ENCODE results near the gene SBK3.

SBK3 gene

GRCh38 chr19:55504981-55505380 is 40.4 kb downstream of the SBK3 start:
- Histone ChIP-seq H3K27ac (no peak overlapping the region), H3K4me3 (no peak overlapping the region)
- DNase-seq (ENCODE audit: low spot score) = no peak
- TF ChIP-seq CTCF (IDR thresholded peaks at IDR 0.05) = no peak

DNA sequence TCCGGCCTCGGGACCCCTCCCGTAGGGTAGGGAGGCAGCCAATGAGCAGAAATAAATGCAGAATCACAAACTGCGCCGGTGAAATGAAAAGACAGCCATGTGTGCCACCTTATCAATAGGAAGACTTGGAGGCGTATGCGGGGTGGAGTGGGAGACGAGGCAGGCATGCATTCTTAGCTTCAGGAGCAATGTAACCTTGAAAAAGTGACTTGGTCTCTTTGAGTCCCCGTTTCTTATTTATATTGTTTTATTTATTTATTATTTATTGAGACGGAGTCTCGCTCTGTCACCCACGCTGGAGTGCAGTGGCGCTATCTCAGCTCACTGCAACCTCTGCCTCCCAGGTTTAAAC is 41.1 kb downstream of the SBK3 start:
- peak overlapping the region; percentile 76 for H3K4me3 ChIP-seq
- DNase-seq (ENCODE audit: low spot score) = no peak
- TF ChIP-seq CTCF (IDR thresholded peaks at IDR 0.05) = no peak
- H3K27ac ChIP-seq = peak overlapping the region in 1 of 2 donors; percentile 86

DNA sequence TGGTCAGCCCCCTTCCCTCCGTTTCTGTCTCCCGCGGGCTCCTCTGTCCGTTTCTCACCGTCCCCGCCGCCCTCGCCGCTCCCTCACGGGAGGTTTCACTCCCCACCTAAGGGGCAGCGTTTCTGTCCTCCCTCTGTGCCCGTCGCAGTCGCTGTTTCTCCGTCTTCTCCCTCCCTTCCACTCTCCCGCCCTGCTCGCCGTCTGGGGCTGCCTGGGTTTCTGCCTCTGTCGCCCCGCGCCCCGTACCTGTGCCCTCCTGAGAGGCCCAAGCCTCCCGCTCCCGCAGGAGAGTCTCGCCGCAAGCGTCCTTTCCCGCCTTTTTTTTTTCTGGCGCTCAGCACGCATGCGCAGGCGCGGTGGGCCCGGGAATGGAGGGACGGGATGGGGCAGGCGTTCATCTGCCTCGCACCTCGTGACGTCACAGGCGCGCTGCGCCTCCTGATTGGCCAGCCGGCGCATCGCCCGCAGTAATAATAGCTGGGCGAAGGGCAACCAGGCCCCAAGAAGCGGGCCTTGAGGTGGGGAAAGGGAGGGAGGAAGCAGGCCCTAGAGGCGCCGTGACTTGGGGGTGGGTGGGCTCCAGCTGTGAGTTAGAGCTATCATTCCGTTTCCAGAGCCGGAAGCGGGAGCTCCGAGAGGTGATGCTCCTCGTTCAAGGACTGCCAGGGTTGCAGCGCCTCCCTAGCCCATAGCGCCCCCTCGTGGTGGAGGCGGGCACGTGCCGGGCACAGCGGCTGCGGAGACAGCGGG is 41.7 kb downstream of the SBK3 start:
- Histone ChIP-seq H3K27ac (peak overlapping the region in 1 of 2 donors; percentile 86), H3K4me3 (peak overlapping the region; percentile 76)
- peak; percentile 92 for DNase-seq (ENCODE audit: low spot score)
- peak; percentile 99 for TF ChIP-seq CTCF (IDR thresholded peaks at IDR 0.05)

- DNase-seq (ENCODE audit: low spot score) = no peak
- Histone ChIP-seq H3K27ac (no peak overlapping the region), H3K4me3 (no peak overlapping the region)
- no peak for TF ChIP-seq CTCF (IDR thresholded peaks at IDR 0.05)
Measured at GRCh38 chr19:55503157-55503501, 42.2 kb downstream of the SBK3 start.

GRCh38 chr19:55502197-55502952 is 43.0 kb downstream of the SBK3 start:
- Histone ChIP-seq H3K4me3 (no peak overlapping the region), H3K27ac (no peak overlapping the region)
- TF ChIP-seq CTCF (IDR thresholded peaks at IDR 0.05) = no peak
- DNase-seq (ENCODE audit: low spot score) = no peak

DNA sequence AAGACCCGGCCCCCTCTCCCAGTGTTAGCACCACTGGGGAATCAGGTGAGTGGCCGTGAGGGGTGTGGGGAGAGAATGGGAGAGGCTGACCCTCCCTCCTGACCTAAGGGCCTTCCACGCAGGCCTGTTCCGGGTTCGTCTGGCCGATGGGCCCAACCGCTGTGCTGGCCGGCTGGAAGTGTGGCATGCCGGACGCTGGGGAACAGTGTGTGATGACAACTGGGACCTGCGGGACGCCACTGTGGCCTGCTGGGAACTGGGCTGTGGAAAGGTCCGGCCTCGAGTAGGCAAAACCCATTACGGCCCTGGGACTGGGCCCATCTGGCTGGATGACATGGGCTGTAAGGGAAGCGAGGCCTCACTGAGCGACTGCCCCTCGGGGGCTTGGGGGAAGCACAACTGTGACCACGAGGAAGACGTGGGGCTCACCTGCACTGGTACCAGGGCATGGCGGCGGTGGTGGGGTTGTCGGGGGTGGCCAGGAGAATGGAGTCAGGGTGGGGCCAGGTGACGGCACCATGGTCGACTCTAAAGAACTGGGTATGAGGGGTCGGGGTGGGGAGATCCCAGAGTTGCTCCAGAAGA is 44.9 kb downstream of the SBK3 start:
- no peak overlapping the region for H3K4me3 ChIP-seq
- H3K27ac ChIP-seq = no peak overlapping the region
- no peak for DNase-seq (ENCODE audit: low spot score)
- TF ChIP-seq CTCF (IDR thresholded peaks at IDR 0.05) = no peak

Data from coronary artery (tissue), 2 donors.